A673 (cell line): ENCODE measurements around the gene PIP4K2A.

Experiments used
- CTCF ChIP-seq: fragments of 300-800, 200-600 bp; sonication (generic); conservative IDR thresholded peaks from 2 replicates; pipeline ENCODE4 v1.5.1; 2017; ENCODE audit warnings: low read depth, mild to moderate bottlenecking, antibody characterized with exemption, low read length, moderate library complexity, mixed read lengths
- EZH2 ChIP-seq: fragments of 200-600 bp; sonication (generic); IDR thresholded peaks from 2 replicates; pipeline ENCODE4 v1.6.1; 2017; ENCODE audit warnings: borderline replicate concordance, low read depth, mild to moderate bottlenecking, mixed read lengths, antibody characterized with exemption, low read length; ENCODE audit not compliant: poor library complexity, severe bottlenecking

GRCh38 chr10:22711373-22711772, 3.0 kb downstream of the PIP4K2A start:
- TF ChIP-seq CTCF (no peak), EZH2 (no peak)
